KMS-11 (cell line): ENCODE results near the gene TMTC4.

Experiments
- H2AFZ ChIP-seq: fragments of 200-600 bp; sonication (generic); 2 replicates; pipeline ENCODE4 v1.6.1; 2016; ENCODE audit warnings: antibody characterized with exemption, mixed run types, low read depth
- H3K27ac ChIP-seq: fragments of 200-600 bp; sonication (generic); 2 replicates; pipeline ENCODE4 v1.6.1; 2016; ENCODE audit warnings: mild to moderate bottlenecking, mixed run types
- H3K27me3 ChIP-seq: fragments of 200-600 bp; sonication (generic); 2 replicates; pipeline ENCODE4 v1.6.1; 2017; ENCODE audit warnings: mild to moderate bottlenecking, low read depth, mixed run types, moderate library complexity; ENCODE audit not compliant: insufficient read depth
- H3K36me3 ChIP-seq: fragments of 200-600 bp; sonication (generic); 2 replicates; pipeline ENCODE4 v1.6.1; 2017; ENCODE audit warnings: mild to moderate bottlenecking, mixed run types; ENCODE audit not compliant: insufficient read depth
- H3K4me1 ChIP-seq: fragments of 200-600 bp; sonication (generic); 2 replicates; pipeline ENCODE4 v1.6.1; 2016; ENCODE audit warnings: mild to moderate bottlenecking, low read depth, mixed run types; ENCODE audit not compliant: poor library complexity, severe bottlenecking
- H3K4me2 ChIP-seq: fragments of 200-600 bp; sonication (generic); 2 replicates; pipeline ENCODE4 v1.7.0; 2016; ENCODE audit warnings: mild to moderate bottlenecking, mixed run types
- H3K4me3 ChIP-seq: fragments of 200-600 bp; sonication (generic); IDR thresholded peaks from 2 replicates; pipeline ENCODE4 v1.6.1; 2017; ENCODE audit warnings: low read depth, low read length, mixed read lengths; ENCODE audit not compliant: insufficient read depth
- H3K79me2 ChIP-seq: fragments of 200-600 bp; sonication (generic); 2 replicates; pipeline ENCODE4 v1.6.1; 2016; ENCODE audit warnings: low read depth, mixed run types; ENCODE audit not compliant: insufficient read depth
- H3K9ac ChIP-seq: fragments of 200-600 bp; sonication (generic); 2 replicates; pipeline ENCODE4 v1.6.1; 2016; ENCODE audit warnings: mild to moderate bottlenecking, mixed run types
- H4K20me1 ChIP-seq: fragments of 200-600 bp; sonication (generic); 2 replicates; pipeline ENCODE4 v1.6.1; 2016; ENCODE audit warnings: mild to moderate bottlenecking, mixed run types; ENCODE audit not compliant: insufficient read depth
- TF ChIP-seq, protein P1 (sequence below): fragments of 200-600 bp; sonication (generic); conservative IDR thresholded peaks from 2 replicates; pipeline ENCODE4 v1.6.1; 2017; ENCODE audit warnings: low read depth, mild to moderate bottlenecking, antibody characterized with exemption, low read length, moderate library complexity, mixed read lengths

TMTC4 gene

DNA sequence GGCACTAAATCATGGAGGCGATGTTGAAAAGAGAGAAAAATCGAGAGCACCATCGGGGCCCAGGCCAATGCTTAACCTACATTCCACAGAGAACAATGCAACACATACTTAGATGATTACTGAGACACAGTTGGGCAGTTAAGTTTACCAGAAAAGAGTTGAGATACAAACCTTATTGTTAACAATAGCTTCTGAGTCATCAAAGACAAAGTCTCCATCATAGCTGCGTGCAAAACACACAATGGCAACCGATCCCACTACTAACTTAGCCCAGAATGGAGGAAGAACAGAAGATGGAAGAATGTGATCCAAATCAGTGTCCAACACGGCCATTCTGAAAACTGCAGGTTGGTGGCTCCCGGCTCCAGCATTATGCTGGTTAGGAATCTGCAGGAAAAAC is 6.2 kb downstream of the TMTC4 start:
- Histone ChIP-seq H4K20me1 (no peaks in the 10 kb centered on the region), H3K27ac (no peak overlapping the region), H3K9ac (no peak overlapping the region), H3K79me2 (no peaks in the 10 kb centered on the region), H3K4me2 (no peak overlapping the region), H3K27me3 (no peaks in the 10 kb centered on the region), H2AFZ (no peak overlapping the region), H3K4me1 (no peaks in the 10 kb centered on the region), H3K36me3 (no peaks in the 10 kb centered on the region), H3K4me3 (no peak overlapping the region)
- TF ChIP-seq, protein P1, sequence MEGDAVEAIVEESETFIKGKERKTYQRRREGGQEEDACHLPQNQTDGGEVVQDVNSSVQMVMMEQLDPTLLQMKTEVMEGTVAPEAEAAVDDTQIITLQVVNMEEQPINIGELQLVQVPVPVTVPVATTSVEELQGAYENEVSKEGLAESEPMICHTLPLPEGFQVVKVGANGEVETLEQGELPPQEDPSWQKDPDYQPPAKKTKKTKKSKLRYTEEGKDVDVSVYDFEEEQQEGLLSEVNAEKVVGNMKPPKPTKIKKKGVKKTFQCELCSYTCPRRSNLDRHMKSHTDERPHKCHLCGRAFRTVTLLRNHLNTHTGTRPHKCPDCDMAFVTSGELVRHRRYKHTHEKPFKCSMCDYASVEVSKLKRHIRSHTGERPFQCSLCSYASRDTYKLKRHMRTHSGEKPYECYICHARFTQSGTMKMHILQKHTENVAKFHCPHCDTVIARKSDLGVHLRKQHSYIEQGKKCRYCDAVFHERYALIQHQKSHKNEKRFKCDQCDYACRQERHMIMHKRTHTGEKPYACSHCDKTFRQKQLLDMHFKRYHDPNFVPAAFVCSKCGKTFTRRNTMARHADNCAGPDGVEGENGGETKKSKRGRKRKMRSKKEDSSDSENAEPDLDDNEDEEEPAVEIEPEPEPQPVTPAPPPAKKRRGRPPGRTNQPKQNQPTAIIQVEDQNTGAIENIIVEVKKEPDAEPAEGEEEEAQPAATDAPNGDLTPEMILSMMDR: no peak

DNA sequence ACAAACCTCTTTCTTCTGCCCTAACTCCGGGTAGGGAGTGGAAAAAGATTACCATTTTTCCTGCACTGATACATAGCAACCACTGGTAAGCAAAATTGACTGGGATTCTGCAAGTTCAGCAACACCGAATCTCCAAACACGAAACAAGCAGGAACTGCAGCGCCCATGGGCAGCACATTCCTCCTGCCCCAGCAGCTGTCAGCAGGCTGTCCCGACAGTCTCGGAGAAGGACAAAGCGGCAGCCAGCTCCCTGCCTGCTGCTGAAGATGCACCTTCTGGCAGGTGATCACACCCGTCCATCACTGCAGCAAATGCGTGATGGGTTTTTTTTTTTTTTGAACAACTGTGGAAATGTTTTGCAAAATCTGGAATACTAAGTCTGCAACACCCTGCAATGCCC is 6.7 kb downstream of the TMTC4 start:
- Histone ChIP-seq H3K9ac (no peak overlapping the region), H3K27ac (no peak overlapping the region), H3K27me3 (no peaks in the 10 kb centered on the region), H3K4me3 (no peak overlapping the region), H3K4me1 (no peaks in the 10 kb centered on the region), H4K20me1 (no peaks in the 10 kb centered on the region), H3K36me3 (no peaks in the 10 kb centered on the region), H3K79me2 (no peaks in the 10 kb centered on the region), H2AFZ (no peak overlapping the region), H3K4me2 (no peak overlapping the region)
- TF ChIP-seq, protein P1: no peak

DNA sequence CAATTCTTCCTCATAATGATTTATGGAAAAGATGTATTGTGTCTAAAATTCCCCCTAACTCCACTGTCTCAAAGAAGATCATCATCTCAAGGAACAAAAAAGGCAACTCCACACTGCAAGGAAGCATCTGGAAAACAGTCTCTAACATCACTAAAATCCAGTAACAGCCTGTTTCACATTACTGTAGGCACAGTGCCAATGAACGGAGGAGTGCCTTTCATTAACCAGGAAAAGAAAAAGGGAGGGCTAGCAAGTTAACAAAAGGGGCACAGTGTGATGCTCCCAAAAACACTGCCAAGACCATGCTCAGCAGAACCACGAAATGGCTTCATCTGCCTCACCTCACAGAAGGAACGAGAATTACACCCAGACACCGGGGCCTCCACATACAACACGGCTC is 8.5 kb downstream of the TMTC4 start:
- Histone ChIP-seq H3K9ac (no peak overlapping the region), H2AFZ (no peak overlapping the region), H3K36me3 (no peaks in the 10 kb centered on the region), H3K4me3 (no peak overlapping the region), H3K4me2 (no peak overlapping the region), H3K27me3 (no peaks in the 10 kb centered on the region), H4K20me1 (no peaks in the 10 kb centered on the region), H3K27ac (no peak overlapping the region), H3K79me2 (no peaks in the 10 kb centered on the region), H3K4me1 (no peaks in the 10 kb centered on the region)
- TF ChIP-seq, protein P1: no peak

DNA sequence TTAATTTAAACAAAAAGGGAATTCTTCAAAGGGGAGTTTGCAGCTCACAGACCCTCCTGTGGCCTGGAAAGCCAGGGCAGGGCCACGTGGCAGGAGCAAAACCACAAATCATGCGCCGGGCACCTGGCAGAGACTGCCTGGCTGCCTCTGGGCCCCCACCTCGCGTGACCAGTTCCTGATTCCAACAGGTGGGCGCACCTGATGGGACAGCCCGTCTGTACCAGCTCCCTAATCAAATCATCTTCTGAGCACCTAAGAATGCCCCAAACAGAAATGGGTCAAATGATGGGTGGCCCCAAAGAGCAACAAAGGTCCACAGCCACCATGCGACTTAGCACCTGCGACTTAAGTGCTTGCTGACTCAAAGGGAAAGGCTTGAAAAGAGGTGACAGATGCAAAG is 9.2 kb downstream of the TMTC4 start:
- no peak overlapping the region for H2AFZ ChIP-seq
- H3K4me1 ChIP-seq: no peaks in the 10 kb centered on the region
- H3K79me2 ChIP-seq: no peaks in the 10 kb centered on the region
- H4K20me1 ChIP-seq: no peaks in the 10 kb centered on the region
- H3K36me3 ChIP-seq: no peaks in the 10 kb centered on the region
- H3K27ac ChIP-seq: no peak overlapping the region
- no peak overlapping the region for H3K9ac ChIP-seq
- H3K4me3 ChIP-seq: no peak overlapping the region
- TF ChIP-seq, protein P1: no peak
- no peaks in the 10 kb centered on the region for H3K27me3 ChIP-seq
- H3K4me2 ChIP-seq: no peak overlapping the region
